ENCODE data around the gene NOL4L.

GRCh38 chr20:32583581-32584070, 1.5 kb downstream of the NOL4L start:
- TF ChIP-seq CTCF (IDR thresholded peaks at IDR 0.05) (no peak), POLR2AphosphoS5 (IDR thresholded peaks at IDR 0.05) (no peak), EP300 (IDR thresholded peaks at IDR 0.05; ENCODE audit: low read depth) (no peak), POLR2A (IDR thresholded peaks at IDR 0.05) (no peak)
